Fibroblast of lung (primary cell): ENCODE measurements around the gene URB1.

Source experiments
- EZH2 ChIP-seq: IDR thresholded peaks from 2 replicates; pipeline ENCODE4 v1.5.1; 2012; ENCODE audit warnings: low read length, control low read depth, mild to moderate bottlenecking; ENCODE audit errors: missing control alignments
- TF ChIP-seq, protein P1 (sequence below), 2 donors: IDR thresholded peaks in 1 of 2; conservative IDR thresholded peaks in 1 of 2; 1 replicate in 1 of 2; 2 replicates in 1 of 2; pipeline ENCODE4 v1.5.1; 2011 to 2012; ENCODE audit warnings: low read length in 2 of 2, control low read depth in 1 of 2, inconsistent platforms in 1 of 2, low read depth in 1 of 2, mild to moderate bottlenecking in 1 of 2

DNA sequence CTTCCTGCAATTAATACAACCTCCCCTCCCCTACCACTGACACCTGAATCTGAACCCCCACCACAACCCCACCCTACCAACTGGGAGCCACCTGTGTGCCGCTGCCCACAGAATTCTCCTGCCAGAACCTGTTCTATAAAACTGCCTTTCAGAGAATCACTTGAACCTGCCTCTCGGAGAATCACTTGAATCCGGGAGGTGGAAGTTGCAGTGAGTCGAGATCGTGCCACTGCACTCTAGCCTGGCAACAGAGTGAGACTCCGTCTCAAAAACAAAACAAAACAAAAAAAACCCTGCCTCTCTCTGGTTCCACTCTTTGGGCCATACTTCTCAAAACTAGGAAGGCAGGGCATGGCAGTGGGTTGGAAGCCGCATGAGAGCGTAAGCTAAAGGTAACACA, 5.7 kb downstream of the URB1 start:
- TF ChIP-seq, protein P1, sequence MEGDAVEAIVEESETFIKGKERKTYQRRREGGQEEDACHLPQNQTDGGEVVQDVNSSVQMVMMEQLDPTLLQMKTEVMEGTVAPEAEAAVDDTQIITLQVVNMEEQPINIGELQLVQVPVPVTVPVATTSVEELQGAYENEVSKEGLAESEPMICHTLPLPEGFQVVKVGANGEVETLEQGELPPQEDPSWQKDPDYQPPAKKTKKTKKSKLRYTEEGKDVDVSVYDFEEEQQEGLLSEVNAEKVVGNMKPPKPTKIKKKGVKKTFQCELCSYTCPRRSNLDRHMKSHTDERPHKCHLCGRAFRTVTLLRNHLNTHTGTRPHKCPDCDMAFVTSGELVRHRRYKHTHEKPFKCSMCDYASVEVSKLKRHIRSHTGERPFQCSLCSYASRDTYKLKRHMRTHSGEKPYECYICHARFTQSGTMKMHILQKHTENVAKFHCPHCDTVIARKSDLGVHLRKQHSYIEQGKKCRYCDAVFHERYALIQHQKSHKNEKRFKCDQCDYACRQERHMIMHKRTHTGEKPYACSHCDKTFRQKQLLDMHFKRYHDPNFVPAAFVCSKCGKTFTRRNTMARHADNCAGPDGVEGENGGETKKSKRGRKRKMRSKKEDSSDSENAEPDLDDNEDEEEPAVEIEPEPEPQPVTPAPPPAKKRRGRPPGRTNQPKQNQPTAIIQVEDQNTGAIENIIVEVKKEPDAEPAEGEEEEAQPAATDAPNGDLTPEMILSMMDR (conservative IDR thresholded peaks at IDR 0.05 in 1 of 2, IDR thresholded peaks at IDR 0.05 in 1 of 2; ENCODE audit: low read depth in 1 of 2, low read length in 2 of 2): no peak
- TF ChIP-seq EZH2: no peak
